ENCODE results near the gene RPRML. TPM values are rescaled to one million over a fixed set of nuclear protein-coding genes. Genes with fewer than 3 reads are reported as not detected.
A peak's percentile ranks its signal among the peaks of the same experiment; 100 is the strongest.

RPRML gene
- total RNA-seq, 1 experiment from 2014 or later = 4.7 TPM

- H3K27me3 Mint-ChIP-seq (ENCODE audit: low read depth) = no peaks in the 10 kb centered on the region
- H3K4me3 Mint-ChIP-seq = no peak overlapping the region
- ATAC-seq = no peak
- H3K27ac Mint-ChIP-seq = peak overlapping the region; percentile 19; the same call in 1 of the 2 replicates
- H3K36me3 Mint-ChIP-seq = peaks cover 5% of the 10 kb centered on the region
- no peaks in the 10 kb centered on the region for H3K9me3 Mint-ChIP-seq
- no peak for DNase-seq (ENCODE audit: low spot score)
- ChIA-PET POLR2A (no interaction called here), CTCF (interaction anchor here (1.8 kb wide), 1 partner anchor 30 kb away, joined by 6 read pairs; no protein-coding TSS in a partner anchor)
- H3K4me1 Mint-ChIP-seq = peaks cover 14% of the 10 kb centered on the region
- TF ChIP-seq NR3C1 (CRISPR knock-in tag; conservative IDR thresholded peaks at IDR 0.05; ENCODE audit: low read depth) (no peak), PRRX2 (CRISPR knock-in tag; IDR thresholded peaks at IDR 0.05) (no peak), ZNF671 (CRISPR knock-in tag; IDR thresholded peaks at IDR 0.05) (no peak), IRF1 (CRISPR knock-in tag; IDR thresholded peaks at IDR 0.05) (no peak), ZNF396 (CRISPR knock-in tag; IDR thresholded peaks at IDR 0.05; ENCODE audit: borderline replicate concordance) (no peak), E2F4 (CRISPR knock-in tag; IDR thresholded peaks at IDR 0.05; ENCODE audit: borderline replicate concordance, low read depth) (no peak), ESRRA (CRISPR knock-in tag; IDR thresholded peaks at IDR 0.05; ENCODE audit: borderline replicate concordance) (no peak), FOXP1 (CRISPR knock-in tag; IDR thresholded peaks at IDR 0.05; ENCODE audit: borderline replicate concordance) (no peak), TCF7 (CRISPR knock-in tag; IDR thresholded peaks at IDR 0.05; ENCODE audit: low read depth) (no peak), ELF4 (CRISPR knock-in tag; IDR thresholded peaks at IDR 0.05; ENCODE audit: low read depth) (no peak), EMX1 (CRISPR knock-in tag; IDR thresholded peaks at IDR 0.05) (no peak), ZBTB21 (CRISPR knock-in tag; IDR thresholded peaks at IDR 0.05; ENCODE audit: borderline replicate concordance) (no peak), FOXK1 (CRISPR knock-in tag; IDR thresholded peaks at IDR 0.05) (no peak)
Observed at GRCh38 chr17:46972346-46972745, 6.7 kb downstream of the RPRML start.

GRCh38 chr17:46971647-46972300 is 7.3 kb downstream of the RPRML start:
- no peak for TF ChIP-seq NR1H2 (CRISPR knock-in tag; IDR thresholded peaks at IDR 0.05)
- TF ChIP-seq NR2C2 (CRISPR knock-in tag; IDR thresholded peaks at IDR 0.05) = no peak
- no peak for TF ChIP-seq ZNF671 (CRISPR knock-in tag; IDR thresholded peaks at IDR 0.05)
- no peak for TF ChIP-seq ZBTB43 (CRISPR knock-in tag; IDR thresholded peaks at IDR 0.05)
- no peak for TF ChIP-seq RORB (CRISPR knock-in tag; IDR thresholded peaks at IDR 0.05)
- TF ChIP-seq SOX15 (CRISPR knock-in tag; IDR thresholded peaks at IDR 0.05) = no peak
- TF ChIP-seq USF2 (CRISPR knock-in tag; IDR thresholded peaks at IDR 0.05) = no peak
- no peak for TF ChIP-seq NFATC4 (CRISPR knock-in tag; IDR thresholded peaks at IDR 0.05)
- no peak for TF ChIP-seq AR (CRISPR knock-in tag; IDR thresholded peaks at IDR 0.05)
- no peak for TF ChIP-seq KAT7 (CRISPR knock-in tag; IDR thresholded peaks at IDR 0.05; ENCODE audit: borderline replicate concordance)
- no peak for TF ChIP-seq MXD4 (CRISPR knock-in tag; IDR thresholded peaks at IDR 0.05; ENCODE audit: borderline replicate concordance)
- no peak for TF ChIP-seq ESRRA (CRISPR knock-in tag; IDR thresholded peaks at IDR 0.05; ENCODE audit: borderline replicate concordance)
- TF ChIP-seq FOXJ3 (CRISPR knock-in tag; IDR thresholded peaks at IDR 0.05; ENCODE audit: borderline replicate concordance) = no peak
- TF ChIP-seq HMGXB4 (CRISPR knock-in tag; IDR thresholded peaks at IDR 0.05) = no peak
- TF ChIP-seq SP1 (CRISPR knock-in tag; conservative IDR thresholded peaks at IDR 0.05) = no peak
- TF ChIP-seq PRRX2 (CRISPR knock-in tag; IDR thresholded peaks at IDR 0.05) = no peak
- H3K9me3 Mint-ChIP-seq = no peaks in the 10 kb centered on the region
- no peak for ATAC-seq
- H3K4me1 Mint-ChIP-seq = peaks cover 8% of the 10 kb centered on the region
- H3K27ac Mint-ChIP-seq = no peak overlapping the region; the same call in 1 of the 2 replicates
- DNase-seq (ENCODE audit: low spot score) = no peak
- H3K4me3 Mint-ChIP-seq = no peak overlapping the region
- H3K27me3 Mint-ChIP-seq (ENCODE audit: low read depth) = no peaks in the 10 kb centered on the region
- H3K36me3 Mint-ChIP-seq = peaks cover 5% of the 10 kb centered on the region
- ChIA-PET CTCF (interaction anchor here (1.8 kb wide), 1 partner anchor 29 kb away, joined by 6 read pairs; no protein-coding TSS in a partner anchor), POLR2A (no interaction called here)

All from WTC11 (cell line).